Endometrium (tissue), 2 donors: ENCODE measurements around the gene ZNF783.
"Not testable (repeated sequence)": the region's sequence is repeated elsewhere in the genome, so short reads cannot be mapped to it uniquely, and the experiment has no call there.

ENCODE experiments used
- FAIRE-seq: peaks from 2 replicates; lab custom pipeline; 2012; peaks lifted over from hg19 to GRCh38; lab: Jason Lieb, UNC
- donor health status: control.
- donor health status: control.

ZNF783 gene

GRCh38 chr7:149300620-149301285 lies 38.8 kb downstream of the ZNF783 start:
- FAIRE-seq: no peak

- FAIRE-seq: no peak
Measured at GRCh38 chr7:149302222-149302621, 40.2 kb downstream of the ZNF783 start.

- FAIRE-seq: no peak
Measured at GRCh38 chr7:149302865-149303264, 40.9 kb downstream of the ZNF783 start.

GRCh38 chr7:149304006-149304405 lies 42.0 kb downstream of the ZNF783 start:
- FAIRE-seq: no peak

- FAIRE-seq: no peak
Measured at GRCh38 chr7:149306854-149307253, 44.9 kb downstream of the ZNF783 start.

- FAIRE-seq: no peak
Measured at GRCh38 chr7:149307775-149308501, 45.9 kb downstream of the ZNF783 start.

GRCh38 chr7:149310113-149310836 lies 48.3 kb downstream of the ZNF783 start:
- FAIRE-seq: no peak

GRCh38 chr7:149310990-149311573 lies 49.1 kb downstream of the ZNF783 start:
- no peak for FAIRE-seq

GRCh38 chr7:149313981-149314380 lies 52.0 kb downstream of the ZNF783 start:
- no peak for FAIRE-seq

- FAIRE-seq: no peak
Measured at GRCh38 chr7:149316606-149317005, 54.6 kb downstream of the ZNF783 start.

GRCh38 chr7:149317496-149317895 lies 55.5 kb downstream of the ZNF783 start:
- FAIRE-seq: no peak

- no peak for FAIRE-seq
Measured at GRCh38 chr7:149317986-149318672, 56.1 kb downstream of the ZNF783 start.

- FAIRE-seq: no peak
Measured at GRCh38 chr7:149319376-149319775, 57.4 kb downstream of the ZNF783 start.

GRCh38 chr7:149320313-149321124 lies 58.5 kb downstream of the ZNF783 start:
- no peak for FAIRE-seq

- not testable (repeated sequence) for FAIRE-seq
Measured at GRCh38 chr7:149321125-149321905, 59.3 kb downstream of the ZNF783 start.

GRCh38 chr7:149321978-149322541 lies 60.1 kb downstream of the ZNF783 start:
- FAIRE-seq: no peak

- FAIRE-seq: no peak
Measured at GRCh38 chr7:149322737-149323136, 60.7 kb downstream of the ZNF783 start.

- FAIRE-seq: no peak
Measured at GRCh38 chr7:149325248-149325647, 63.3 kb downstream of the ZNF783 start.

- FAIRE-seq: no peak
Measured at GRCh38 chr7:149329265-149329664, 67.3 kb downstream of the ZNF783 start.

- FAIRE-seq: no peak
Measured at GRCh38 chr7:149329766-149330334, 67.9 kb downstream of the ZNF783 start.
